ENCODE measurements around the gene PTPRD.

PTPRD gene

DNA sequence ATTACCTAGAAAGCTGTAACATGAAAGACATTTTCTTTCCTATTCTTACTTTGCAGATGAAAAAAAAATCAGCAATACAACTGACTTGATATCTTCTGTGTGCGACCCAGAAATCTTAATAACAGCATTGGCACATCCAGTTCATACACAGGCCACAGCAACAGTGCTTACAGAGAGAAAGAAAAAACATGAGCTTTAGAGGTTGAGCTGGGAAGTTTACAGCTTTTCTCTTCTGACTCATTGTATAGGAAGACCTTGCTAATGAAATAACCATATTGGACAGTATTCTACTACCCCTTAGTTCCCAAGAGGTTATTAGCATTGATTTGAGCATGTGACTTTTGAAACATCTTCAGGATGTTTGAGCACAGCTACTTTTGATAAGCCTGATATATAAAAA, 1779.8 kb downstream of the PTPRD start:
- Histone ChIP-seq H3K9ac (no peak overlapping the region), H3K79me2 (ENCODE audit: insufficient read depth, low read depth) (no peaks in the 10 kb centered on the region), H3K27ac (no peak overlapping the region), H3K4me1 (ENCODE audit: low read depth, poor library complexity, severe bottlenecking) (no peaks in the 10 kb centered on the region), H2AFZ (ENCODE audit: low read depth) (no peak overlapping the region), H3K4me2 (no peak overlapping the region), H4K20me1 (ENCODE audit: insufficient read depth) (no peaks in the 10 kb centered on the region), H3K27me3 (ENCODE audit: insufficient read depth, low read depth) (no peaks in the 10 kb centered on the region), H3K4me3 (IDR thresholded peaks at IDR 0.05; ENCODE audit: insufficient read depth, low read depth, low read length) (no peak overlapping the region), H3K36me3 (ENCODE audit: insufficient read depth) (no peaks in the 10 kb centered on the region)
- TF ChIP-seq, protein P1, sequence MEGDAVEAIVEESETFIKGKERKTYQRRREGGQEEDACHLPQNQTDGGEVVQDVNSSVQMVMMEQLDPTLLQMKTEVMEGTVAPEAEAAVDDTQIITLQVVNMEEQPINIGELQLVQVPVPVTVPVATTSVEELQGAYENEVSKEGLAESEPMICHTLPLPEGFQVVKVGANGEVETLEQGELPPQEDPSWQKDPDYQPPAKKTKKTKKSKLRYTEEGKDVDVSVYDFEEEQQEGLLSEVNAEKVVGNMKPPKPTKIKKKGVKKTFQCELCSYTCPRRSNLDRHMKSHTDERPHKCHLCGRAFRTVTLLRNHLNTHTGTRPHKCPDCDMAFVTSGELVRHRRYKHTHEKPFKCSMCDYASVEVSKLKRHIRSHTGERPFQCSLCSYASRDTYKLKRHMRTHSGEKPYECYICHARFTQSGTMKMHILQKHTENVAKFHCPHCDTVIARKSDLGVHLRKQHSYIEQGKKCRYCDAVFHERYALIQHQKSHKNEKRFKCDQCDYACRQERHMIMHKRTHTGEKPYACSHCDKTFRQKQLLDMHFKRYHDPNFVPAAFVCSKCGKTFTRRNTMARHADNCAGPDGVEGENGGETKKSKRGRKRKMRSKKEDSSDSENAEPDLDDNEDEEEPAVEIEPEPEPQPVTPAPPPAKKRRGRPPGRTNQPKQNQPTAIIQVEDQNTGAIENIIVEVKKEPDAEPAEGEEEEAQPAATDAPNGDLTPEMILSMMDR (conservative IDR thresholded peaks at IDR 0.05; ENCODE audit: low read depth, low read length): no peak

DNA sequence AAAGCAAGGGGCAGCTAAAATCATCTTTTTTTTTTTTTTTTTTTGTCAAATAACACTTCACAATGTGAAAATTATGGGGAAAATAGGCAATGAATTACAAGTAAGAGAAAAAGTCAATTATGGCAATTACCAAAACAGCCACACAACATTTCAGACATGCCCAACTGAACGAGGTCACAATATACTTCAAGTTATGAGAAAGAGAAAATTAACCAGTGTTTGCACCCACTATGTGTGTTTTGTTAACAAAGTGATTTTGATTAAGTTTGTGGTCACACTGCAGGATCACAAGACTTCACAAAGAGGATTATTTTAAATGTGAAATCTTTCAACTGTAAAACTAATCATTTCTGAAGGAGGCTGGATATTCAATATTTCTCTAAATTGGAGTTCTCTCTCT, 1780.4 kb downstream of the PTPRD start:
- Histone ChIP-seq H4K20me1 (ENCODE audit: insufficient read depth) (no peaks in the 10 kb centered on the region), H3K4me3 (IDR thresholded peaks at IDR 0.05; ENCODE audit: insufficient read depth, low read depth, low read length) (no peak overlapping the region), H3K27ac (no peak overlapping the region), H3K9ac (no peak overlapping the region), H3K4me2 (no peak overlapping the region), H3K79me2 (ENCODE audit: insufficient read depth, low read depth) (no peaks in the 10 kb centered on the region), H3K4me1 (ENCODE audit: low read depth, poor library complexity, severe bottlenecking) (no peaks in the 10 kb centered on the region), H3K27me3 (ENCODE audit: insufficient read depth, low read depth) (no peaks in the 10 kb centered on the region), H3K36me3 (ENCODE audit: insufficient read depth) (no peaks in the 10 kb centered on the region), H2AFZ (ENCODE audit: low read depth) (no peak overlapping the region)
- TF ChIP-seq, protein P1 (conservative IDR thresholded peaks at IDR 0.05; ENCODE audit: low read depth, low read length): no peak

DNA sequence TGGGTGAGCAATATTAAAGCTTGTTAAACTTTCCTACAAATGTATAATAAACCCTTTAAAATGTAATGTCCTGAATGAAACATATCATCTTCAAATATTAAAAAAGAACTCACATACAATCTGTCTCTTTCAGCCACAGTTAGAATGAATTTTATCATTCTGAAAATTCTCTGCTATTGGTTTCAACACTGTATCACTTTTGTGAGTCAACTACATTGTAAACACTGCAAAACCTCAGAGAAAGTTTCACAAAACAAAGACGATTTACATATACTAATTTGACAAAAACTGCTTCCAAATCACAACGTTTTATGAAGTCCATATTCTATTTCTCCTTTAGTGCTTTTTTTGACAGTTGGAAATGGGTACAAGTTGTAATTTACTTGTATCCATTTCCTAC, 1781.2 kb downstream of the PTPRD start:
- Histone ChIP-seq H3K27ac (no peak overlapping the region), H3K36me3 (ENCODE audit: insufficient read depth) (no peaks in the 10 kb centered on the region), H3K4me3 (IDR thresholded peaks at IDR 0.05; ENCODE audit: insufficient read depth, low read depth, low read length) (no peak overlapping the region), H3K4me2 (no peak overlapping the region), H3K9ac (no peak overlapping the region), H3K4me1 (ENCODE audit: low read depth, poor library complexity, severe bottlenecking) (no peaks in the 10 kb centered on the region), H4K20me1 (ENCODE audit: insufficient read depth) (no peaks in the 10 kb centered on the region), H3K79me2 (ENCODE audit: insufficient read depth, low read depth) (no peaks in the 10 kb centered on the region), H3K27me3 (ENCODE audit: insufficient read depth, low read depth) (no peaks in the 10 kb centered on the region), H2AFZ (ENCODE audit: low read depth) (no peak overlapping the region)
- TF ChIP-seq, protein P1 (conservative IDR thresholded peaks at IDR 0.05; ENCODE audit: low read depth, low read length): no peak

DNA sequence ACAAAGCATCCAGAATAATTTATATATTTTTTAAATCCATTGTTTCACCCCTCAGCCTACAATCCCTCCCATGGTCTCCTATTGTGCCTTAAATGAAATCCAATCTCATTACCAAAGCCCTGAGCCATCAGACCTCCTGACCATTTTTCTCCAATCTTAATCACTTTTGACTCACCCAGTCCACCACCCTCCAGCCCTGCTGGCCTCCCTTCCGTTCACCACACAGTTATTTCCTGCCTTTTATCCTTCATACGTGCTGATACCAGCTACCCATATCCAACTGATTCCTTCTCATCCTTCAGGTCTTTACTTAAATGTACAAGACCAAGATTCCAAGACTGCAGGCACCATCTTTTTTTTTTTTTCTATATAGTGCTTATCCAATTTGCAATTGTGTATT, 1786.5 kb downstream of the PTPRD start:
- H3K36me3 ChIP-seq (ENCODE audit: insufficient read depth): no peaks in the 10 kb centered on the region
- H4K20me1 ChIP-seq (ENCODE audit: insufficient read depth): no peaks in the 10 kb centered on the region
- peaks cover 29% of the 10 kb centered on the region for H3K4me1 ChIP-seq (ENCODE audit: low read depth, poor library complexity, severe bottlenecking)
- no peak overlapping the region for H3K4me3 ChIP-seq (IDR thresholded peaks at IDR 0.05; ENCODE audit: insufficient read depth, low read depth, low read length)
- H3K9ac ChIP-seq: no peak overlapping the region
- no peak overlapping the region for H3K4me2 ChIP-seq
- no peaks in the 10 kb centered on the region for H3K27me3 ChIP-seq (ENCODE audit: insufficient read depth, low read depth)
- no peaks in the 10 kb centered on the region for H3K79me2 ChIP-seq (ENCODE audit: insufficient read depth, low read depth)
- TF ChIP-seq, protein P1 (conservative IDR thresholded peaks at IDR 0.05; ENCODE audit: low read depth, low read length): no peak
- H3K27ac ChIP-seq: no peak overlapping the region
- no peak overlapping the region for H2AFZ ChIP-seq (ENCODE audit: low read depth)

All from KMS-11 (cell line).